Measurements from ENCODE around the gene HEBP1. TPM values are rescaled to one million over a fixed set of nuclear protein-coding genes. Genes with fewer than 3 reads are reported as not detected.

Gene HEBP1
- total and polyA plus RNA-seq, 7 donors: 32.1 to 85.8 (median 44.9) TPM

DNA sequence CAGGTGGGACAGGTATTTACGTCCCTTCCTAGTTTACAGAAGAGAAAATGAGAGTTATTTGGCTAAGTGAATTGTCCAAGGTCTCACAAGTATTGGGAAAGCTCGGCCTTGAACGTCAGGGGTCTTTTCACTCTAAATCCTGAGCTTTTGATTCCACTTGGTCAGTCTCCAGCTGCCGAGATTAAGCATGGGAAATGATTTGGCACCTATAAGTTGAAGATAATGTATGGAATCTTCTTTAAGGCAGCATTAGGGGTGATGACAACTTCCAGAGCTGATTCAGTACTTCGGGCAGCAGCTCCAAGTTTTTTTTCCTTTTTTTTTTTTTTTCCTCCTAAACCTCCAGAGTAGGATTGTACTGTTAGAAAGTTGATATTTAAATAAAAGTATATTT, 44.8 kb upstream of the HEBP1 start:
- peak overlapping the region; percentile 84 to 99 (median 96) for H3K4me3 ChIP-seq
- no peaks in the 10 kb centered on the region for H3K27me3 ChIP-seq
- no peak for TF ChIP-seq POLR2A (IDR thresholded peaks at IDR 0.05)
- TF ChIP-seq, protein P1, sequence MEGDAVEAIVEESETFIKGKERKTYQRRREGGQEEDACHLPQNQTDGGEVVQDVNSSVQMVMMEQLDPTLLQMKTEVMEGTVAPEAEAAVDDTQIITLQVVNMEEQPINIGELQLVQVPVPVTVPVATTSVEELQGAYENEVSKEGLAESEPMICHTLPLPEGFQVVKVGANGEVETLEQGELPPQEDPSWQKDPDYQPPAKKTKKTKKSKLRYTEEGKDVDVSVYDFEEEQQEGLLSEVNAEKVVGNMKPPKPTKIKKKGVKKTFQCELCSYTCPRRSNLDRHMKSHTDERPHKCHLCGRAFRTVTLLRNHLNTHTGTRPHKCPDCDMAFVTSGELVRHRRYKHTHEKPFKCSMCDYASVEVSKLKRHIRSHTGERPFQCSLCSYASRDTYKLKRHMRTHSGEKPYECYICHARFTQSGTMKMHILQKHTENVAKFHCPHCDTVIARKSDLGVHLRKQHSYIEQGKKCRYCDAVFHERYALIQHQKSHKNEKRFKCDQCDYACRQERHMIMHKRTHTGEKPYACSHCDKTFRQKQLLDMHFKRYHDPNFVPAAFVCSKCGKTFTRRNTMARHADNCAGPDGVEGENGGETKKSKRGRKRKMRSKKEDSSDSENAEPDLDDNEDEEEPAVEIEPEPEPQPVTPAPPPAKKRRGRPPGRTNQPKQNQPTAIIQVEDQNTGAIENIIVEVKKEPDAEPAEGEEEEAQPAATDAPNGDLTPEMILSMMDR (IDR thresholded peaks at IDR 0.05): no peak
- TF ChIP-seq POLR2AphosphoS5 (IDR thresholded peaks at IDR 0.05): no peak
- no peak for TF ChIP-seq EP300 (IDR thresholded peaks at IDR 0.05)
- WGBS, 2 donors: 3 to 15% methylated on average over 5 of the region's 5 CpGs
- peaks cover 0 to 20% (median 17%) of the 10 kb centered on the region in 4 donors for H3K4me1 ChIP-seq
- DNase-seq: no peak
- peak overlapping the region in 2 of 4 donors; percentile 76 to 78 for H3K27ac ChIP-seq
- H3K9me3 ChIP-seq: no peaks in the 10 kb centered on the region
- intact Hi-C loops (cut with DNase I): loop anchor here (2.0 to 5.0 kb wide), 2 partner anchors 44 to 52 kb away; partner anchors contain the start of gene HEBP1
- H3K36me3 ChIP-seq: no peaks in the 10 kb centered on the region

DNA sequence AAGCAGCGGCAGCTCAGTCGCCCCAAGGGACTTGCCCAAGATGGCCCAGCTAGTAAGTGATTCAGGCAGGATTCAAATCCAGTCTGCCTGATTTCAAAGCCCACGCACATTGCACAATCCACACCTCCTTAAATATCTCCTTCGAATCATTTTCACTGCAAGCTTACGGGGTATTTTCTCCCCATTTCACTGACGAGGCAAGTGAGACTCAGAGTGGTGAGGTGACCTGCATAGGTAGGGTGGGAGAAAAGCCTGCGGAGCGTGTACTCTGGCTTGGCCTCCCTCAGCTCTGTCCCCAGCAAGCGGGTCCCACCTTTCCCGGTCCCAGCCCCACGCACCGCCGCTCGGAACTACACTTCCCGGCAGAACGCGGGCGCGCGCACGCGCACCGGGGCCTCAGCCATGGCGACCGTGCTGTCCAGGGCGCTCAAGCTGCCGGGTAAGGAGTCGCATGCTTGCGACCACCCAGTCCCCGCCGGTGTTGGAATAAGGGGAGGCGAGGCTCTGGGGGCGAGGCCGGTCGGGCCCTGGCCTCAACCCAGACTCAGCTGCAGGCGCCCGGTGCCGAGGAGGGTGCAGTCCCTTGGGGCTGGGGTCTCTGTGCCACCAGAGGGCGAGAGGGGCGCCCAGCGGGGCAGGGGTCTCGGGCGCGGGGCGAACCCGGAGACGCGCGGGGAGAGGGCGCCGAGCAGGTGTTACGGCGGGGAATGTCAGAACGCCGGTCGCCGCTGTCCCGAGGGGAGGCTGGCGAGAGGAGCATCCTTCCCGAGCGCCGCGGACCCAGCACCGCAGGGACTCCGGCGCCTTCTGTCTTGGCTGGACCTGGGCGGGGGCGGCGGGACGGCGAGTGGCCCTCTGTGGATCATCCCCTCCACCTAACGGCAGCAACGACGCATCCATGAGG, 44.2 kb upstream of the HEBP1 start, which contains the start of gene FAM234B:
FAM234B (plus strand) TSS at position 380 of the 904 bp plus-strand sequence; CDS start at position 403, 23 bp downstream.
- peak within 1 kb of the TSS; percentile 84 to 99 (median 96) for H3K4me3 ChIP-seq
- DNase-seq: peak; percentile 88
- intact Hi-C loops (cut with DNase I): loop anchor here (2.0 to 5.0 kb wide), 2 partner anchors 43 to 53 kb away; partner anchors contain the start of gene HEBP1
- peaks cover 0 to 23% (median 17%) of the 10 kb centered on the region in 4 donors for H3K4me1 ChIP-seq
- TF ChIP-seq, protein P1 (IDR thresholded peaks at IDR 0.05): no peak
- TF ChIP-seq POLR2A (IDR thresholded peaks at IDR 0.05) (peak in 1 of 2 donors; percentile 11), EP300 (IDR thresholded peaks at IDR 0.05) (no peak), POLR2AphosphoS5 (IDR thresholded peaks at IDR 0.05) (peak; percentile 11 to 65 (median 49))
- peak within 1 kb of the TSS; percentile 68 to 78 (median 75) for H3K27ac ChIP-seq
- no peaks in the 10 kb centered on the region for H3K9me3 ChIP-seq
- no peaks in the 10 kb centered on the region for H3K36me3 ChIP-seq
- WGBS, 2 donors: 2 to 3% methylated on average over 74 of the region's 74 CpGs
- H3K27me3 ChIP-seq: no peaks in the 10 kb centered on the region

DNA sequence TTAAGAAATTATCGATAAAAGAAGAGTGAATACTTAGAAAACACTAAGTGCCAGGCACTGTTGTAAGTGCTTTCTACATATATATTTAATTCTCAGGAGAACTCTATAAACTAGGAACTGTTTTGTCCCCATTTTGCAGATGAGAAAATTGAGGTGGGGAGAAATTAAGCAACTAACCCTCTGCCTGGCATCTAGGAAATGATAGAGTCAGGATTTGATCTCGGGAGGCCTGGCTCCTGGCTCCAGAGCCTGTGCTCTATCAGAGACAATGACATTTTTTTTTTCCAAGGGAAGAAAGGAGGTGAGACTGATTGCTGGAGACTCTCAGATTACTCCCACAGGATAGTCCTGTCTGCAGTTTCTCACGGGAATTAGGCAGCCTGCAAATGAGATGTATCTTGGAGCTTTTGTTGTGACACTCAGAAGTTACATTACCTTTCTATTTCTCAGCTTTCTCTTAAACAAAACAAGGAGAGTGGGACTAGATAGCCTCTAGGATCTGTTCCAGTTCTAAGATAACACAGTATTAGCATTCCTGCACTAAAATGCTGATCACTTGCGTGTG, 42.7 kb upstream of the HEBP1 start:
- Histone ChIP-seq H3K9me3 (no peaks in the 10 kb centered on the region), H3K4me3 (no peak overlapping the region), H3K27me3 (no peaks in the 10 kb centered on the region), H3K27ac (no peak overlapping the region), H3K36me3 (no peaks in the 10 kb centered on the region), H3K4me1 (peaks cover 0 to 26% (median 19%) of the 10 kb centered on the region in 4 donors)
- 78 to 88% methylated on average over 4 of the region's 4 CpGs for WGBS, 2 donors
- DNase-seq: no peak
- intact Hi-C loops (cut with DNase I): loop anchor here (5.0 kb wide), 1 partner anchor 55 kb away; no protein-coding TSS in a partner anchor
- TF ChIP-seq POLR2A (IDR thresholded peaks at IDR 0.05): no peak
- no peak for TF ChIP-seq POLR2AphosphoS5 (IDR thresholded peaks at IDR 0.05)
- TF ChIP-seq, protein P1 (IDR thresholded peaks at IDR 0.05): no peak
- no peak for TF ChIP-seq EP300 (IDR thresholded peaks at IDR 0.05)

- H3K4me3 ChIP-seq: no peak overlapping the region
- intact Hi-C loops (cut with DNase I): loop anchor here (5.0 kb wide), 1 partner anchor 56 kb away; no protein-coding TSS in a partner anchor
- WGBS, 2 donors: 94 to 98% methylated on average over 2 of the region's 2 CpGs
- DNase-seq: no peak
- no peaks in the 10 kb centered on the region for H3K36me3 ChIP-seq
- no peaks in the 10 kb centered on the region for H3K27me3 ChIP-seq
- no peak overlapping the region for H3K27ac ChIP-seq
- peaks cover 0 to 26% (median 19%) of the 10 kb centered on the region in 4 donors for H3K4me1 ChIP-seq
- TF ChIP-seq POLR2A (IDR thresholded peaks at IDR 0.05): no peak
- no peak for TF ChIP-seq EP300 (IDR thresholded peaks at IDR 0.05)
- no peak for TF ChIP-seq POLR2AphosphoS5 (IDR thresholded peaks at IDR 0.05)
- TF ChIP-seq, protein P1 (IDR thresholded peaks at IDR 0.05): no peak
- no peaks in the 10 kb centered on the region for H3K9me3 ChIP-seq
Measured at GRCh38 chr12:13041224-13041623, 41.2 kb upstream of the HEBP1 start.

All from sigmoid colon (tissue), 7 donors.